T47D (cell line): ENCODE measurements around the gene NOTCH1.

Experiments
- DNase-seq, 2 experiments: peaks; one replicate each; pipeline versions ENCODE4 v3.0.0 to v3.0.0-alpha.2; 2011 to 2012; ENCODE audit warnings: low read depth in 1 of 2, low spot score in 1 of 2
- JUND ChIP-seq: IDR thresholded peaks from 2 replicates; pipeline ENCODE4 v1.6.1; 2012; ENCODE audit warnings: low read depth
- in situ Hi-C: cut with HindIII; loops from 2 replicates; pipeline ENCODE4 v1.10.0; 2016; ENCODE audit warnings: low sequenced_read_pairs, low pct_unique_long_range_greater_than_20kb

The NOTCH1 gene

GRCh38 chr9:136496181-136496580 lies 49.7 kb downstream of the NOTCH1 start:
- in situ Hi-C loops: no loop called here
- no peak for TF ChIP-seq JUND
- no peak for DNase-seq

GRCh38 chr9:136495238-136495800 lies 50.5 kb downstream of the NOTCH1 start:
- no peak for DNase-seq
- in situ Hi-C loops: no loop called here
- TF ChIP-seq JUND: no peak

GRCh38 chr9:136494531-136495215 lies 51.2 kb downstream of the NOTCH1 start:
- no peak for TF ChIP-seq JUND
- no peak for DNase-seq
- in situ Hi-C loops: no loop called here

GRCh38 chr9:136494012-136494411 lies 51.8 kb downstream of the NOTCH1 start:
- DNase-seq: no peak
- in situ Hi-C loops: no loop called here
- no peak for TF ChIP-seq JUND

- no peak for TF ChIP-seq JUND
- in situ Hi-C loops: no loop called here
- DNase-seq: no peak
Measured at GRCh38 chr9:136493567-136493971, 52.3 kb downstream of the NOTCH1 start.

- in situ Hi-C loops: no loop called here
- DNase-seq: no peak
- TF ChIP-seq JUND: no peak
Measured at GRCh38 chr9:136492978-136493522, 52.8 kb downstream of the NOTCH1 start.

- TF ChIP-seq JUND: no peak
Measured at GRCh38 chr9:136489731-136490130, 56.1 kb downstream of the NOTCH1 start.

GRCh38 chr9:136488247-136489214 lies 57.3 kb downstream of the NOTCH1 start:
- peak; percentile 81 to 82 for DNase-seq
- TF ChIP-seq JUND: no peak
- in situ Hi-C loops: no loop called here

More at GRCh38 chr9:136489731-136490130, 56.1 kb downstream of the NOTCH1 start:
- in situ Hi-C loops: no loop called here
- no peak for DNase-seq

GRCh38 chr9:136487672-136488071 lies 58.2 kb downstream of the NOTCH1 start:
- no peak for TF ChIP-seq JUND
- in situ Hi-C loops: no loop called here
- no peak for DNase-seq

- in situ Hi-C loops: no loop called here
- TF ChIP-seq JUND: no peak
- DNase-seq: no peak
Measured at GRCh38 chr9:136486823-136487620, 58.8 kb downstream of the NOTCH1 start.

- no peak for TF ChIP-seq JUND
- in situ Hi-C loops: no loop called here
Measured at GRCh38 chr9:136486131-136486530, 59.7 kb downstream of the NOTCH1 start.

More at GRCh38 chr9:136486131-136486530, 59.7 kb downstream of the NOTCH1 start:
- DNase-seq: no peak
